Measurements from ENCODE around the gene PTPRF.

PTPRF gene

DNA sequence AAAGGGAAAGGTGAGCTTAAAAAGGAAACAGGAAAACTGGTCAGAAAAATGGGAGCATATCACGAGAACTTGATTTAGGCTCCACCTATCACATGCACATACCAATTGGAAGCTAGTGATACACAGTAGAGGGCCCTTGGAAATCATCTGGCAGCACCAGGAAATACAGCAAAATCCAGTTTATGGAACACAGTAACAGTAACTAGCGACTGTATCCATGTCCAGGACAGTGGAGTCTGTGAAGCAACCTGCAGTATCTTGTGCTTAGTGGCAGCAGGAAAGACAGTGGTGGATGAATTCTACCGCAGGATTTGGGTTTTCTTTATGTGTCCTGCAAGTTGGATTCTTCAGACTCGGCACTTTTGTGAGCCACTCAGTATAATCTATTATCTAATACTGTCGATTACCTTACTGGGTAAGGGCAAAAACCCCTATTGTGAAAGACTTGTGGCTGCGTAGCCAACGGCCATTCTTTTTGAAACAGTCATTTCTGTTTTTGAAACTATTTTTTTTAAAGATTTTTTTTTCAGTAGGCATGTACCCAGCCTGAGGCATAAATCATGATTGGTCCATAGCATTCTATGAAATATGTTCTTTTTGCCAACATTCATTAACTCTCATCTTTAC, 117.7 kb downstream of the PTPRF start:
- H4K91ac ChIP-seq (ENCODE audit: low read depth, low read length): no peak overlapping the region
- H2BK120ac ChIP-seq (ENCODE audit: insufficient read depth, low read length, poor library complexity): no peak overlapping the region
- H3K14ac ChIP-seq (ENCODE audit: low read length): no peak overlapping the region
- no peak overlapping the region for H3K23ac ChIP-seq (ENCODE audit: low read length)
- no peak overlapping the region for H2BK5ac ChIP-seq (ENCODE audit: low read depth, low read length, poor library complexity)
- no peak overlapping the region for H4K12ac ChIP-seq (ENCODE audit: low read depth, low read length)
- H3K79me1 ChIP-seq (ENCODE audit: low read length): peaks cover 12% of the 10 kb centered on the region
- H3K4me3 ChIP-seq (ENCODE audit: low read depth, low read length): no peak overlapping the region
- no CpG with 5 or more reads among the region's 7 CpGs for WGBS (ENCODE audit: extremely low coverage, insufficient coverage, insufficient read length)
- peaks cover 9% of the 10 kb centered on the region for H3K79me2 ChIP-seq (ENCODE audit: control insufficient read depth, insufficient read depth, low read length, poor library complexity)
- peaks cover 3 to 8% of the 10 kb centered on the region in 2 experiments for H3K4me1 ChIP-seq (ENCODE audit: control insufficient read depth in 1 of 2, insufficient read depth in 2 of 2, low read length in 2 of 2)
- no peak overlapping the region for H3K9ac ChIP-seq (ENCODE audit: low read length)
- no peak overlapping the region for H3K18ac ChIP-seq (ENCODE audit: low read length)
- H3K9me3 ChIP-seq (ENCODE audit: insufficient read depth, low read depth, low read length): no peaks in the 10 kb centered on the region
- H3K4me2 ChIP-seq (ENCODE audit: low read length): no peak overlapping the region
- H2AFZ ChIP-seq (ENCODE audit: insufficient read depth, low read length, poor library complexity): no peak overlapping the region
- peaks cover under 1% of the 10 kb centered on the region in 2 experiments for H3K36me3 ChIP-seq (ENCODE audit: control insufficient read depth in 1 of 2, insufficient read depth in 2 of 2, low read length in 2 of 2)
- H2AK5ac ChIP-seq (ENCODE audit: low read length): no peak overlapping the region
- no peaks in the 10 kb centered on the region for H3K27me3 ChIP-seq (ENCODE audit: insufficient read depth, low read length)
- no peak overlapping the region for H3K4ac ChIP-seq (ENCODE audit: low read depth, low read length)
- no peak overlapping the region for H2BK12ac ChIP-seq (ENCODE audit: low read length)
- no peak overlapping the region for H3K27ac ChIP-seq (ENCODE audit: low read depth, low read length)
- H4K8ac ChIP-seq (ENCODE audit: low read depth, low read length): no peak overlapping the region
- peak; percentile 81 to 95 for DNase-seq

DNA sequence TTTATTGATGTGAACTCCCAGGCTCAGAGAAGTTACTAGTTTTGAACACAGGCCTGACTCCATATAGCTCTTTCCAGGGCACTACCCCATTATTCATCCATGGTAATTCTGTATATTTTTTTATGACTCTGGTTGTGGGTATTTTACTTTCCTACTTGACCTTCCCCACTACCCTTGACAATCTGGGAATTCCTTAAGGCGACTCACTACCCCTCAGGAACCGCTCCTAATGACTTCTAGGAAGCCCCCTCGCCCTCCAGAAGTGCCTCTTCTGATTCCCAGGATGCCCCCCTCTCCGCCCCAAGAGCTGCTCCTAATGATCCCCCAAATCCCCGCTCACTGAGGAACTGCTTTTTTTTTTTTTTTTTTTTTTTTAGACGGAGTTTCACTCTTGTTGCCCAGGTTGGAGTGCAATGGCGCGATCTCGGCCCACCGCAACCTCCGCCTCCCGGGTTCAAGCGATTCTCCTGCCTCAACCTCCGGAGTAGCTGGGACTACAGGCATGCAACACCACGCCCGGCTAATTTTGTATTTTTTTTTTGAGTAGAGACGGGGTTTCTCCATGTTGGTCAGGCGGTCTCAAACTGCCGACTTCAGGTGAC, 118.3 kb downstream of the PTPRF start:
- Histone ChIP-seq H3K4me3 (ENCODE audit: low read depth, low read length) (peak overlapping the region; percentile 52), H2AK5ac (ENCODE audit: low read length) (no peak overlapping the region), H3K9ac (ENCODE audit: low read length) (no peak overlapping the region), H3K27me3 (ENCODE audit: insufficient read depth, low read length) (no peaks in the 10 kb centered on the region), H3K14ac (ENCODE audit: low read length) (peak overlapping the region; percentile 47), H2BK12ac (ENCODE audit: low read length) (no peak overlapping the region), H4K8ac (ENCODE audit: low read depth, low read length) (peak overlapping the region; percentile 82), H3K23ac (ENCODE audit: low read length) (no peak overlapping the region), H2BK5ac (ENCODE audit: low read depth, low read length, poor library complexity) (peak overlapping the region; percentile 62), H4K12ac (ENCODE audit: low read depth, low read length) (peak overlapping the region; percentile 80), H2AFZ (ENCODE audit: insufficient read depth, low read length, poor library complexity) (peak overlapping the region; percentile 71), H3K18ac (ENCODE audit: low read length) (peak overlapping the region; percentile 22), H3K36me3 (ENCODE audit: control insufficient read depth in 1 of 2, insufficient read depth in 2 of 2, low read length in 2 of 2) (peaks cover 3 to 7% of the 10 kb centered on the region in 2 experiments), H3K27ac (ENCODE audit: low read depth, low read length) (peak overlapping the region; percentile 91), H3K4me1 (ENCODE audit: control insufficient read depth in 1 of 2, insufficient read depth in 2 of 2, low read length in 2 of 2) (peaks cover 3 to 8% of the 10 kb centered on the region in 2 experiments), H3K79me2 (ENCODE audit: control insufficient read depth, insufficient read depth, low read length, poor library complexity) (peaks cover 9% of the 10 kb centered on the region), H2BK120ac (ENCODE audit: insufficient read depth, low read length, poor library complexity) (peak overlapping the region; percentile 44), H3K9me3 (ENCODE audit: insufficient read depth, low read depth, low read length) (no peaks in the 10 kb centered on the region), H4K91ac (ENCODE audit: low read depth, low read length) (peak overlapping the region; percentile 77), H3K4me2 (ENCODE audit: low read length) (peak overlapping the region; percentile 59), H3K4ac (ENCODE audit: low read depth, low read length) (peak overlapping the region; percentile 14), H3K79me1 (ENCODE audit: low read length) (peaks cover 12% of the 10 kb centered on the region)
- WGBS (ENCODE audit: extremely low coverage, insufficient coverage, insufficient read length): no CpG with 5 or more reads among the region's 19 CpGs
- no peak for DNase-seq

DNA sequence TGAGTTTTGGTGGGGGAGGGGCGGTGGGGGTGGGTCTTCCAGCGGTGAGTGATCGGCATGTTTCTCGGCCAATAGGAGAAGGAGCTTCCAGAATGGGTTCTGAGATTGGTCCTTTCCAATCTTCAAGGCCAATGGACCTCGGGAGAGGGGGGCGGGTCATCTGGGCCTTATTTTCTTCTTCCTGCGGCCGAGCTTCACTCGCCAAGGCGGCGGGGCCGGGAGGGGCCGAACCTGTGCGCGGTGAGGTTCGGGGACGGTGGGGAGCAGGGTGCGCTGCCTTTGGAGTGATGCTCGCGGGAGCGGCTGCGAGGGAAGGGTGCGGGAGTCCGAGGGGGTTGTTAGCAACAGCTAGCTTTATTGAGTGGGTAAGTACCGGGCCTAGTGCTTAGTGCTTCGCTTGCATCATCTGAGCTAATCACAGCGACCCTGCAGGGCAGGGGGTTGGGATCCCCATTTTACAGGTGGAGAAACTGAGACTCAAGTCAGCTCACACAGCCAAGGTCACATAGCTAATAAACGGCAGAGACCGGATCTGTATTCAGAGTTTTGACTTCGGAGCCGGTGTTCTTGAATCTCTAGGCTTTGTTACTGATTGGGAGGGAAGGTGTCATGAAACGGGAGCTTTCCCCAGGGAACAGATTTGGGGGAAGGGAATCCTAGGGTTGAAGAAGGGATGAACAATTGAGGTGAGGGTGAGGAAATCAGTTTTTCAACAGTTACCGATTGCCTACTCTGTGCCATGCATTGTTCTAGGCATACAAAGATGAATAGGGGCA, 119.8 kb downstream of the PTPRF start:
- Histone ChIP-seq H3K79me2 (ENCODE audit: control insufficient read depth, insufficient read depth, low read length, poor library complexity) (peaks cover 9% of the 10 kb centered on the region), H3K4me1 (ENCODE audit: control insufficient read depth in 1 of 2, insufficient read depth in 2 of 2, low read length in 2 of 2) (peaks cover 3 to 4% of the 10 kb centered on the region in 2 experiments), H3K23ac (ENCODE audit: low read length) (no peak overlapping the region), H3K18ac (ENCODE audit: low read length) (peak overlapping the region; percentile 84), H3K79me1 (ENCODE audit: low read length) (peaks cover 12% of the 10 kb centered on the region), H2BK120ac (ENCODE audit: insufficient read depth, low read length, poor library complexity) (peak overlapping the region; percentile 62), H4K12ac (ENCODE audit: low read depth, low read length) (peak overlapping the region; percentile 85), H2AK5ac (ENCODE audit: low read length) (peak overlapping the region; percentile 51), H3K4ac (ENCODE audit: low read depth, low read length) (peak overlapping the region; percentile 66), H3K27ac (ENCODE audit: low read depth, low read length) (peak overlapping the region; percentile 94), H3K4me3 (ENCODE audit: low read depth, low read length) (peak overlapping the region; percentile 97), H3K9ac (ENCODE audit: low read length) (peak overlapping the region; percentile 99), H2BK12ac (ENCODE audit: low read length) (no peak overlapping the region), H3K14ac (ENCODE audit: low read length) (peak overlapping the region; percentile 84), H3K36me3 (ENCODE audit: control insufficient read depth in 1 of 2, insufficient read depth in 2 of 2, low read length in 2 of 2) (peaks cover 8 to 13% of the 10 kb centered on the region in 2 experiments), H2BK5ac (ENCODE audit: low read depth, low read length, poor library complexity) (peak overlapping the region; percentile 84), H2AFZ (ENCODE audit: insufficient read depth, low read length, poor library complexity) (peak overlapping the region; percentile 57), H4K91ac (ENCODE audit: low read depth, low read length) (peak overlapping the region; percentile 70), H3K4me2 (ENCODE audit: low read length) (peak overlapping the region; percentile 80), H3K9me3 (ENCODE audit: insufficient read depth, low read depth, low read length) (no peaks in the 10 kb centered on the region), H3K27me3 (ENCODE audit: insufficient read depth, low read length) (no peaks in the 10 kb centered on the region), H4K8ac (ENCODE audit: low read depth, low read length) (peak overlapping the region; percentile 86)
- DNase-seq: peak; percentile 92 to 95
- WGBS (ENCODE audit: extremely low coverage, insufficient coverage, insufficient read length): no CpG with 5 or more reads among the region's 33 CpGs

DNA sequence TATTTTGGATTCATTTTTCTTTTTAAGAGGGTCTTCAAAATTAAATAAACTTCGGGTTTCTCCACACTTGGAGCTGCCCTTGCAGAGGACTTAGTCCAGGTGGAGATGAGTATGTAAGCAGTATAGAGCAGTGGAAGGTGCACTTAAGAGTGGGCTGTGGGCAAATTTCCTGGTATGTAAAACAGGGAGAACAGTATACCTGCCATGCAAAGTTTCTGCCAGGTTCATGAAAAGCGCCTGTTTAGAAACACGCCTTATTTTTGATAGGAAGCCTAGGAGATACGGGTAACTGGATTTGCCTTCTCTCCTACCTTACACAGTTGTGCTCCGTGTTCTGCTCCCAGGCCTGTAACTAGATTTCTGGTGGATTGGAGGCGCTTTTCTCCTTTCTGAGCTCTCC, 120.5 kb downstream of the PTPRF start:
- no peak overlapping the region for H2BK120ac ChIP-seq (ENCODE audit: insufficient read depth, low read length, poor library complexity)
- no peaks in the 10 kb centered on the region for H3K27me3 ChIP-seq (ENCODE audit: insufficient read depth, low read length)
- H4K91ac ChIP-seq (ENCODE audit: low read depth, low read length): no peak overlapping the region
- H3K4me1 ChIP-seq (ENCODE audit: control insufficient read depth in 1 of 2, insufficient read depth in 2 of 2, low read length in 2 of 2): peaks cover 3 to 4% of the 10 kb centered on the region in 2 experiments
- WGBS (ENCODE audit: extremely low coverage, insufficient coverage, insufficient read length): no CpG with 5 or more reads among the region's 6 CpGs
- peaks cover 9% of the 10 kb centered on the region for H3K79me2 ChIP-seq (ENCODE audit: control insufficient read depth, insufficient read depth, low read length, poor library complexity)
- H3K36me3 ChIP-seq (ENCODE audit: control insufficient read depth in 1 of 2, insufficient read depth in 2 of 2, low read length in 2 of 2): peaks cover 10 to 19% of the 10 kb centered on the region in 2 experiments
- H3K23ac ChIP-seq (ENCODE audit: low read length): peak overlapping the region; percentile 52
- H3K4ac ChIP-seq (ENCODE audit: low read depth, low read length): peak overlapping the region; percentile 53
- peak overlapping the region; percentile 9 for H3K9ac ChIP-seq (ENCODE audit: low read length)
- peak overlapping the region; percentile 9 for H3K4me3 ChIP-seq (ENCODE audit: low read depth, low read length)
- H4K8ac ChIP-seq (ENCODE audit: low read depth, low read length): no peak overlapping the region
- H2BK12ac ChIP-seq (ENCODE audit: low read length): no peak overlapping the region
- no peaks in the 10 kb centered on the region for H3K9me3 ChIP-seq (ENCODE audit: insufficient read depth, low read depth, low read length)
- no peak overlapping the region for H3K18ac ChIP-seq (ENCODE audit: low read length)
- H2AK5ac ChIP-seq (ENCODE audit: low read length): no peak overlapping the region
- H3K27ac ChIP-seq (ENCODE audit: low read depth, low read length): no peak overlapping the region
- H3K4me2 ChIP-seq (ENCODE audit: low read length): peak overlapping the region; percentile 80
- DNase-seq: no peak
- peaks cover 12% of the 10 kb centered on the region for H3K79me1 ChIP-seq (ENCODE audit: low read length)
- H2AFZ ChIP-seq (ENCODE audit: insufficient read depth, low read length, poor library complexity): no peak overlapping the region
- H2BK5ac ChIP-seq (ENCODE audit: low read depth, low read length, poor library complexity): no peak overlapping the region
- H4K12ac ChIP-seq (ENCODE audit: low read depth, low read length): no peak overlapping the region
- no peak overlapping the region for H3K14ac ChIP-seq (ENCODE audit: low read length)

Data from trophoblast cell (in vitro differentiated cells and primary cell).